Transverse colon (tissue), 4 donors: ENCODE results near the gene RNF214.

ENCODE experiments used
- EP300 ChIP-seq: sonication (generic); formaldehyde crosslinking; IDR thresholded peaks from one replicate; pipeline ENCODE4 v1.6.1; 2017; ENCODE audit warnings: antibody characterized with exemption, low read depth
- POLR2A ChIP-seq: fragments of 450-650 bp; IDR thresholded peaks from one replicate; pipeline ENCODE4 v1.6.1; 2016; ENCODE audit warnings: antibody characterized with exemption, mild to moderate bottlenecking, moderate library complexity
- POLR2AphosphoS5 ChIP-seq, 3 donors: sonication (generic); formaldehyde crosslinking; IDR thresholded peaks; one replicate each; pipeline ENCODE4 v1.6.1; 2016; ENCODE audit warnings: antibody characterized with exemption in 3 of 3
- TF ChIP-seq, protein P1 (sequence below), 5 experiments: fragments of 200-600 bp in 3 of 5; fragments of 450-650 bp in 2 of 5; sonication (generic) in 3 of 5; IDR thresholded peaks; 1 replicate in 2 of 5; 2 replicates in 3 of 5; pipeline ENCODE4 v1.5.1; 2016 to 2017; ENCODE audit warnings: antibody characterized with exemption in 5 of 5, inconsistent platforms in 3 of 5, mild to moderate bottlenecking in 2 of 5, moderate library complexity in 1 of 5

DNA sequence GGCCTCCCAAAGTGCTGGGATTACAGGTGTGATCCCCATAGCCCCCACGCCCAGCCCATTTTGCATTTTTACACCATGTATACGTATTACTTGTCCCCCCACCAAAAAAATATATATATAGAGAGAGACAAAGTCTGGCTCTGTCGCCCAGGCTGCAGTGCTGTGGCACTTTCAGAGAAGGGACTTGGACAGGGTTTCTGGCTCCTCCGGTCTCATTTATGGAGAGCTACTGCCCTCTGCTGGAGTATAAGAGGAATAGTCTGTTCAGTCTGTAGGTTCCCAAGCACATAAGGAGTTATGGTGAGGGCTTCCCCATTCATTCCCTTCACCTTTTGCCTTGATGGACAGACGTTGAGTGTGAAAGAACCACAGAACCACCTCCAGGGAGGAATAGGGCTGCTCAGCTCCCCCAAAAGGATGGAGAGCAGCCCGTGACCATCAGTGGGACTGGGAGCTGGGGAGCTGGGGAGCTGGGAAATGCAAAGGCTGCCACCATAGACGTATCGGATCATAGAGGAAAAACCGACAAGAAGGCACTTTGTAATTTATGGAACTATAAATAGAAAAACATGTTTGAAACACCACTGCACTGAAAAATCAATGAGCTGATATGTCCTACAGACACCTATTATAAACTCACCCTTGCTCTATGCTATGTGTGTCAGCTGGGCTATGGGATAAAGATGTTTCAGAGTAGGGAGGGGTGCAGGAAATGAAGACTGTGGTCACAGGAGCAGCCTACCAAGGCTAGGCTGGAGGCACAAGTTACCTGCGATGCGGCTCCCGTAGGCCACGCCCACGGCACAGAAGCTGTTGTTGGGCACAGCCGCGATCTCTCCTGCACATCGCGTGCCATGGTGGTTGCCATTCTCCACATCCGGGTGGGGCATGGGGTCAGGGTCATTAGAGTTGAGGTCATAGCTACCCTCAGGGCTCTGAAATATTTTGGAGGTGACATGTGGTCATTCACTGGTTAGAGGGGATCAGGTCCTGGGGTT, 5.8 kb upstream of the RNF214 start:
- TF ChIP-seq, protein P1, sequence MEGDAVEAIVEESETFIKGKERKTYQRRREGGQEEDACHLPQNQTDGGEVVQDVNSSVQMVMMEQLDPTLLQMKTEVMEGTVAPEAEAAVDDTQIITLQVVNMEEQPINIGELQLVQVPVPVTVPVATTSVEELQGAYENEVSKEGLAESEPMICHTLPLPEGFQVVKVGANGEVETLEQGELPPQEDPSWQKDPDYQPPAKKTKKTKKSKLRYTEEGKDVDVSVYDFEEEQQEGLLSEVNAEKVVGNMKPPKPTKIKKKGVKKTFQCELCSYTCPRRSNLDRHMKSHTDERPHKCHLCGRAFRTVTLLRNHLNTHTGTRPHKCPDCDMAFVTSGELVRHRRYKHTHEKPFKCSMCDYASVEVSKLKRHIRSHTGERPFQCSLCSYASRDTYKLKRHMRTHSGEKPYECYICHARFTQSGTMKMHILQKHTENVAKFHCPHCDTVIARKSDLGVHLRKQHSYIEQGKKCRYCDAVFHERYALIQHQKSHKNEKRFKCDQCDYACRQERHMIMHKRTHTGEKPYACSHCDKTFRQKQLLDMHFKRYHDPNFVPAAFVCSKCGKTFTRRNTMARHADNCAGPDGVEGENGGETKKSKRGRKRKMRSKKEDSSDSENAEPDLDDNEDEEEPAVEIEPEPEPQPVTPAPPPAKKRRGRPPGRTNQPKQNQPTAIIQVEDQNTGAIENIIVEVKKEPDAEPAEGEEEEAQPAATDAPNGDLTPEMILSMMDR (IDR thresholded peaks at IDR 0.05), result peak; percentile 76 to 91 (median 81)
- TF ChIP-seq POLR2A (no peak), POLR2AphosphoS5 (IDR thresholded peaks at IDR 0.05) (peak in 2 of 3 donors; percentile 33 to 35), EP300 (no peak)
